WTC11 (cell line): Measurements from ENCODE around the gene STAMBP. TPM values are rescaled to one million over a fixed set of nuclear protein-coding genes. Genes with fewer than 3 reads are reported as not detected.

Source experiments
- ATAC-seq: fragments of 200-7000 bp; cut with Tn5 transposase; 2 replicates; pipeline ENCODE4 v1.10.0; 2021; ENCODE audit warnings: mild to moderate bottlenecking, moderate library complexity
- CTCF ChIA-PET: fragments of 300-600 bp; sonication (Branson Sonifier 250); formaldehyde crosslinking; loops from one replicate; lab custom pipeline; 2021; ENCODE audit warnings: antibody characterized with exemption; lab: Charles Lee
- POLR2A ChIA-PET: fragments of 350-600 bp; sonication (Branson Sonifier 250); formaldehyde crosslinking; loops from one replicate; lab custom pipeline; 2021; ENCODE audit warnings: antibody characterized with exemption; lab: Charles Lee
- DNase-seq: peaks from one replicate; pipeline ENCODE4 v3.0.0; 2021; ENCODE audit warnings: low spot score
- H3K27ac Mint-ChIP-seq: 2 replicates; pipeline ENCODE4 v1.8.0; 2021; ENCODE audit warnings: mixed read lengths
- H3K27me3 Mint-ChIP-seq: 2 replicates; pipeline ENCODE4 v1.8.0; 2021; ENCODE audit warnings: low read depth, mild to moderate bottlenecking, moderate library complexity, mixed read lengths
- H3K36me3 Mint-ChIP-seq: 2 replicates; pipeline ENCODE4 v1.8.0; 2021; ENCODE audit warnings: mixed read lengths
- H3K4me1 Mint-ChIP-seq: 2 replicates; pipeline ENCODE4 v1.8.0; 2022; ENCODE audit warnings: mixed read lengths
- H3K4me3 Mint-ChIP-seq: 2 replicates; pipeline ENCODE4 v1.8.0; 2021; ENCODE audit warnings: mild to moderate bottlenecking, moderate library complexity, mixed read lengths
- H3K9me3 Mint-ChIP-seq: 2 replicates; pipeline ENCODE4 v1.8.0; 2021; ENCODE audit warnings: mixed read lengths
- AR ChIP-seq: fragments of 250-450 bp; sonication (Bioruptor Pico); IDR thresholded peaks from 2 replicates; pipeline ENCODE4 v1.9.0; 2021; ENCODE audit warnings: mild to moderate bottlenecking
- E2F4 ChIP-seq: sonication (generic); formaldehyde crosslinking; IDR thresholded peaks from 2 replicates; pipeline ENCODE4 v1.8.1; 2022; ENCODE audit warnings: low read depth, mild to moderate bottlenecking, moderate library complexity, missing genetic modification reagents, borderline replicate concordance
- ESRRA ChIP-seq: sonication (generic); formaldehyde crosslinking; IDR thresholded peaks from 2 replicates; pipeline ENCODE4 v1.8.1; 2022; ENCODE audit warnings: mild to moderate bottlenecking, missing genetic modification reagents, borderline replicate concordance
- GRHL2 ChIP-seq: fragments of 250-450 bp; sonication (Bioruptor Pico); IDR thresholded peaks from 2 replicates; pipeline ENCODE4 v1.8.0; 2022; ENCODE audit warnings: mild to moderate bottlenecking, moderate library complexity; ENCODE audit not compliant: insufficient replicate concordance, severe bottlenecking
- IRF2 ChIP-seq: sonication (generic); formaldehyde crosslinking; IDR thresholded peaks from 2 replicates; pipeline ENCODE4 v1.8.0; 2022; ENCODE audit warnings: low read depth, missing genetic modification reagents, borderline replicate concordance
- KAT7 ChIP-seq: sonication (generic); formaldehyde crosslinking; IDR thresholded peaks from 2 replicates; pipeline ENCODE4 v1.8.1; 2023; ENCODE audit warnings: missing genetic modification reagents, mild to moderate bottlenecking, borderline replicate concordance
- MAX ChIP-seq: sonication (generic); formaldehyde crosslinking; IDR thresholded peaks from 2 replicates; pipeline ENCODE4 v1.8.0; 2022; ENCODE audit warnings: mild to moderate bottlenecking, missing genetic modification reagents
- NR2C2 ChIP-seq: sonication (generic); formaldehyde crosslinking; IDR thresholded peaks from 2 replicates; pipeline ENCODE4 v1.8.0; 2022; ENCODE audit warnings: mild to moderate bottlenecking, missing genetic modification reagents
- NR3C1 ChIP-seq: sonication (generic); formaldehyde crosslinking; conservative IDR thresholded peaks from 2 replicates; pipeline ENCODE4 v1.8.1; 2023; ENCODE audit warnings: low read depth, mild to moderate bottlenecking, missing genetic modification reagents
- OVOL2 ChIP-seq: fragments of 250-450 bp; sonication (Bioruptor Pico); IDR thresholded peaks from 2 replicates; pipeline ENCODE4 v1.9.0; 2021; ENCODE audit warnings: mild to moderate bottlenecking, borderline replicate concordance
- SP1 ChIP-seq: sonication (generic); formaldehyde crosslinking; conservative IDR thresholded peaks from 2 replicates; pipeline ENCODE4 v1.8.1; 2022; ENCODE audit warnings: missing genetic modification reagents
- TEAD4 ChIP-seq: sonication (generic); formaldehyde crosslinking; IDR thresholded peaks from 2 replicates; pipeline ENCODE4 v1.8.0; 2022; ENCODE audit warnings: mild to moderate bottlenecking, missing genetic modification reagents
- USF1 ChIP-seq: sonication (generic); formaldehyde crosslinking; IDR thresholded peaks from 2 replicates; pipeline ENCODE4 v1.8.0; 2022; ENCODE audit warnings: mild to moderate bottlenecking, missing genetic modification reagents
- USF2 ChIP-seq: sonication (generic); formaldehyde crosslinking; IDR thresholded peaks from 2 replicates; pipeline ENCODE4 v1.8.1; 2023; ENCODE audit warnings: mild to moderate bottlenecking, missing genetic modification reagents, moderate library complexity
- ZBTB21 ChIP-seq: sonication (generic); formaldehyde crosslinking; IDR thresholded peaks from 2 replicates; pipeline ENCODE4 v1.8.1; 2023; ENCODE audit warnings: mild to moderate bottlenecking, missing genetic modification reagents, borderline replicate concordance
- ZMAT4 ChIP-seq: fragments of 250-450 bp; sonication (Bioruptor Pico); IDR thresholded peaks from 2 replicates; pipeline ENCODE4 v1.9.0; 2021; ENCODE audit warnings: mild to moderate bottlenecking
- total RNA-seq: library from RNA; stranded (reverse); gene quantifications from 3 replicates; pipeline ENCODE4 v1.2.3, GENCODE V29; 2021

Gene STAMBP
- total RNA-seq, 1 experiment from 2014 or later: 40.9 TPM

GRCh38 chr2:73838889-73839534 is 10.3 kb downstream of the STAMBP start:
- ChIA-PET CTCF (interaction anchor here (0.6 to 2.3 kb wide), 6 partner anchors 11 to 159 kb away, joined by 3 to 20 read pairs (median 5); partner anchors contain the start of gene STAMBP), POLR2A (no interaction called here)
- H3K27me3 Mint-ChIP-seq: no peaks in the 10 kb centered on the region
- no peaks in the 10 kb centered on the region for H3K9me3 Mint-ChIP-seq
- TF ChIP-seq TEAD4 (CRISPR knock-in tag): no peak
- TF ChIP-seq ZMAT4 (CRISPR knock-in tag): no peak
- TF ChIP-seq SP1 (CRISPR knock-in tag): no peak
- no peak for TF ChIP-seq KAT7 (CRISPR knock-in tag)
- TF ChIP-seq NR3C1: no peak
- TF ChIP-seq IRF2 (CRISPR knock-in tag): no peak
- TF ChIP-seq GRHL2 (CRISPR knock-in tag): no peak
- ATAC-seq (no peak), DNase-seq (no peak)
- H3K27ac Mint-ChIP-seq: no peak overlapping the region
- no peak overlapping the region for H3K4me3 Mint-ChIP-seq
- H3K36me3 Mint-ChIP-seq: peaks cover 6% of the 10 kb centered on the region
- no peaks in the 10 kb centered on the region for H3K4me1 Mint-ChIP-seq

- Mint-ChIP-seq H3K4me3 (no peak overlapping the region), H3K36me3 (peaks cover 6% of the 10 kb centered on the region), H3K9me3 (no peaks in the 10 kb centered on the region), H3K27ac (no peak overlapping the region), H3K4me1 (no peaks in the 10 kb centered on the region), H3K27me3 (no peaks in the 10 kb centered on the region)
- CTCF ChIA-PET: interaction anchor here (0.6 to 2.3 kb wide), 5 partner anchors 12 to 160 kb away, joined by 3 to 20 read pairs (median 7); partner anchors contain the start of gene STAMBP
- ATAC-seq (peak; percentile 24; the same call in 1 of the 2 replicates), DNase-seq (no peak)
- TF ChIP-seq OVOL2 (CRISPR knock-in tag) (no peak), ZBTB21 (CRISPR knock-in tag) (no peak), NR2C2 (CRISPR knock-in tag) (no peak), USF1 (CRISPR knock-in tag) (no peak), USF2 (CRISPR knock-in tag) (no peak)
- POLR2A ChIA-PET: no interaction called here
Measured at GRCh38 chr2:73839653-73840411, 11.1 kb downstream of the STAMBP start.

GRCh38 chr2:73841912-73842738 is 13.4 kb downstream of the STAMBP start:
- peaks cover 26% of the 10 kb centered on the region for H3K36me3 Mint-ChIP-seq
- CTCF ChIA-PET: no interaction called here
- no peak overlapping the region for H3K4me3 Mint-ChIP-seq
- TF ChIP-seq AR (CRISPR knock-in tag) (no peak), ESRRA (CRISPR knock-in tag) (no peak), MAX (CRISPR knock-in tag) (no peak), E2F4 (CRISPR knock-in tag) (no peak)
- TF ChIP-seq, all 79 proteins: peak for 0
- DNase-seq (no peak), ATAC-seq (no peak)
- POLR2A ChIA-PET: interaction anchor here (0.6 kb wide), 1 partner anchor 387 kb away, joined by 3 read pairs; no protein-coding TSS in a partner anchor
- Mint-ChIP-seq H3K27me3 (no peaks in the 10 kb centered on the region), H3K27ac (no peak overlapping the region), H3K9me3 (no peaks in the 10 kb centered on the region), H3K4me1 (no peaks in the 10 kb centered on the region)
